Measurements from ENCODE around the gene HPCAL1. TPM values are rescaled to one million over a fixed set of nuclear protein-coding genes. Genes with fewer than 3 reads are reported as not detected.

Gene HPCAL1
- polyA plus RNA-seq, 1 donor from 2014 or later = 63.4 TPM

DNA sequence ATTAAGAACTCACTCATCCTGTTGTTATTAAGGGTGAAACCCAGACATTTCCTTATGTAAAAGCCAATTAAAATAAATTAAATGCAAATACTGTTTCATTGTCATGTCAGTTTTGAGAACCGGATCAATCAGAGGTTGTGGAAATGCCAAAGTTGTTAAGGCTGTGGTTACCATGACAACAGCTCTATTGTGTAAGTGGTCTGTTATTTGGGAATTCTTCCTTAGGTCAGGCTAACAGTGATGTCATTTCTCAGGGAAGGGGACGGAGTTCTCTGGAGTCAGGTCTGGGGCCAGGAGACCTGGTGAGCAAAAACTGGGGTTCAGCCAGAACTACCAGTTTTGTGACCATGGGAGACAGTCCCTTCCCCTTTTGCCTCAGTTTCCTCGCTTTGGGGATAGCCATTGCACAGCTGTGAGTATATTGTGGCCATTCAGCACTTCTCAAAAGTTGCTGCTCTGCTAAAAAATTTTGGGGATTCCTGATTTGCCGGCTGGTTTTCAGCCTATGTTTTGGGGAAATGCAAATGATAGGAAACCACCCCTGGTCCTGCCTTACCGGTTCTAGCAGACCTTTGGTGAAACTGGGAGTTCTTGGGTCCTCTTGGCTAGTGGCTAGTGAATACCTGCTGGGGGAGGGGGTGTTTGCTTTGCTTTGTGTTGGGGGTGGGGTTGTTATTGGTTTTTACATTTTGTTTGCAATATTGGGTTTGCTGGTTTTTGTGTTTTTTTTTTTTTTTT lies 21.6 kb downstream of the HPCAL1 start:
- Histone ChIP-seq H3K4me2 (ENCODE audit: low read length) (peak overlapping the region; percentile 35), H3K36me3 (ENCODE audit: insufficient read depth, low read length) (no peaks in the 10 kb centered on the region), H3F3A (ENCODE audit: insufficient read depth, low read length, poor library complexity, severe bottlenecking) (no peaks in the 10 kb centered on the region), H3K9ac (ENCODE audit: low read length) (peak overlapping the region; percentile 35), H3K27me3 (ENCODE audit: insufficient read depth, low read depth, low read length) (no peaks in the 10 kb centered on the region), H3K9me2 (ENCODE audit: insufficient read depth, low read length) (no peaks in the 10 kb centered on the region), H3K4me3 (ENCODE audit: low read length) (peak overlapping the region; percentile 24), H3K79me2 (replicated peaks; ENCODE audit: insufficient read depth, low read length) (no peaks in the 10 kb centered on the region), H4K20me1 (ENCODE audit: insufficient read depth) (no peaks in the 10 kb centered on the region), H3K27ac (ENCODE audit: low read length) (peak overlapping the region; percentile 73), H2AFZ (ENCODE audit: low read depth, low read length) (no peak overlapping the region), H3K9me3 (ENCODE audit: low read length) (no peaks in the 10 kb centered on the region)
- TF ChIP-seq EP300 (conservative IDR thresholded peaks at IDR 0.05; ENCODE audit: poor library complexity, severe bottlenecking) (peak; percentile 55), EZH2 (IDR thresholded peaks at IDR 0.05; ENCODE audit: borderline replicate concordance, insufficient read depth, low read length, poor library complexity, severe bottlenecking) (no peak)

GRCh38 chr2:10325278-10326145 lies 22.8 kb downstream of the HPCAL1 start:
- no peaks in the 10 kb centered on the region for H3F3A ChIP-seq (ENCODE audit: insufficient read depth, low read length, poor library complexity, severe bottlenecking)
- no peaks in the 10 kb centered on the region for H3K79me2 ChIP-seq (replicated peaks; ENCODE audit: insufficient read depth, low read length)
- H3K9me2 ChIP-seq (ENCODE audit: insufficient read depth, low read length) = no peaks in the 10 kb centered on the region
- no peaks in the 10 kb centered on the region for H3K9me3 ChIP-seq (ENCODE audit: low read length)
- H3K27ac ChIP-seq (ENCODE audit: low read length) = peak overlapping the region; percentile 1
- H3K9ac ChIP-seq (ENCODE audit: low read length) = no peak overlapping the region
- TF ChIP-seq RAD21 (conservative IDR thresholded peaks at IDR 0.05) (no peak), MXI1 (conservative IDR thresholded peaks at IDR 0.05; ENCODE audit: poor library complexity, severe bottlenecking) (no peak)
- TF ChIP-seq, protein P1, sequence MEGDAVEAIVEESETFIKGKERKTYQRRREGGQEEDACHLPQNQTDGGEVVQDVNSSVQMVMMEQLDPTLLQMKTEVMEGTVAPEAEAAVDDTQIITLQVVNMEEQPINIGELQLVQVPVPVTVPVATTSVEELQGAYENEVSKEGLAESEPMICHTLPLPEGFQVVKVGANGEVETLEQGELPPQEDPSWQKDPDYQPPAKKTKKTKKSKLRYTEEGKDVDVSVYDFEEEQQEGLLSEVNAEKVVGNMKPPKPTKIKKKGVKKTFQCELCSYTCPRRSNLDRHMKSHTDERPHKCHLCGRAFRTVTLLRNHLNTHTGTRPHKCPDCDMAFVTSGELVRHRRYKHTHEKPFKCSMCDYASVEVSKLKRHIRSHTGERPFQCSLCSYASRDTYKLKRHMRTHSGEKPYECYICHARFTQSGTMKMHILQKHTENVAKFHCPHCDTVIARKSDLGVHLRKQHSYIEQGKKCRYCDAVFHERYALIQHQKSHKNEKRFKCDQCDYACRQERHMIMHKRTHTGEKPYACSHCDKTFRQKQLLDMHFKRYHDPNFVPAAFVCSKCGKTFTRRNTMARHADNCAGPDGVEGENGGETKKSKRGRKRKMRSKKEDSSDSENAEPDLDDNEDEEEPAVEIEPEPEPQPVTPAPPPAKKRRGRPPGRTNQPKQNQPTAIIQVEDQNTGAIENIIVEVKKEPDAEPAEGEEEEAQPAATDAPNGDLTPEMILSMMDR (IDR thresholded peaks at IDR 0.05; ENCODE audit: poor library complexity, severe bottlenecking) = no peak
- TF ChIP-seq, protein P2, sequence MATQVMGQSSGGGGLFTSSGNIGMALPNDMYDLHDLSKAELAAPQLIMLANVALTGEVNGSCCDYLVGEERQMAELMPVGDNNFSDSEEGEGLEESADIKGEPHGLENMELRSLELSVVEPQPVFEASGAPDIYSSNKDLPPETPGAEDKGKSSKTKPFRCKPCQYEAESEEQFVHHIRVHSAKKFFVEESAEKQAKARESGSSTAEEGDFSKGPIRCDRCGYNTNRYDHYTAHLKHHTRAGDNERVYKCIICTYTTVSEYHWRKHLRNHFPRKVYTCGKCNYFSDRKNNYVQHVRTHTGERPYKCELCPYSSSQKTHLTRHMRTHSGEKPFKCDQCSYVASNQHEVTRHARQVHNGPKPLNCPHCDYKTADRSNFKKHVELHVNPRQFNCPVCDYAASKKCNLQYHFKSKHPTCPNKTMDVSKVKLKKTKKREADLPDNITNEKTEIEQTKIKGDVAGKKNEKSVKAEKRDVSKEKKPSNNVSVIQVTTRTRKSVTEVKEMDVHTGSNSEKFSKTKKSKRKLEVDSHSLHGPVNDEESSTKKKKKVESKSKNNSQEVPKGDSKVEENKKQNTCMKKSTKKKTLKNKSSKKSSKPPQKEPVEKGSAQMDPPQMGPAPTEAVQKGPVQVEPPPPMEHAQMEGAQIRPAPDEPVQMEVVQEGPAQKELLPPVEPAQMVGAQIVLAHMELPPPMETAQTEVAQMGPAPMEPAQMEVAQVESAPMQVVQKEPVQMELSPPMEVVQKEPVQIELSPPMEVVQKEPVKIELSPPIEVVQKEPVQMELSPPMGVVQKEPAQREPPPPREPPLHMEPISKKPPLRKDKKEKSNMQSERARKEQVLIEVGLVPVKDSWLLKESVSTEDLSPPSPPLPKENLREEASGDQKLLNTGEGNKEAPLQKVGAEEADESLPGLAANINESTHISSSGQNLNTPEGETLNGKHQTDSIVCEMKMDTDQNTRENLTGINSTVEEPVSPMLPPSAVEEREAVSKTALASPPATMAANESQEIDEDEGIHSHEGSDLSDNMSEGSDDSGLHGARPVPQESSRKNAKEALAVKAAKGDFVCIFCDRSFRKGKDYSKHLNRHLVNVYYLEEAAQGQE (IDR thresholded peaks at IDR 0.05; ENCODE audit: borderline replicate concordance) = no peak
- H3K36me3 ChIP-seq (ENCODE audit: insufficient read depth, low read length) = no peaks in the 10 kb centered on the region
- H2AFZ ChIP-seq (ENCODE audit: low read depth, low read length) = no peak overlapping the region
- H3K4me3 ChIP-seq (ENCODE audit: low read length) = no peak overlapping the region
- H4K20me1 ChIP-seq (ENCODE audit: insufficient read depth) = no peaks in the 10 kb centered on the region
- no peak overlapping the region for H3K4me2 ChIP-seq (ENCODE audit: low read length)
- H3K27me3 ChIP-seq (ENCODE audit: insufficient read depth, low read depth, low read length) = no peaks in the 10 kb centered on the region
